ENCODE results near the gene WNT3A. TPM values are rescaled to one million over a fixed set of nuclear protein-coding genes. Genes with fewer than 3 reads are reported as not detected.

WNT3A gene
- total and polyA plus RNA-seq, 2 experiments from 2014 or later, result 0.07 to 0.65 TPM

GRCh38 chr1:228048120-228048519, 41.3 kb downstream of the WNT3A start (continued):
- TF ChIP-seq ZNF462 (CRISPR knock-in tag; IDR thresholded peaks at IDR 0.05) (no peak), JUNB (IDR thresholded peaks at IDR 0.05; ENCODE audit: unreplicated experiment) (no peak), CREB1 (CRISPR knock-in tag; IDR thresholded peaks at IDR 0.05; ENCODE audit: low read depth) (no peak)

GRCh38 chr1:228048659-228049298, 42.0 kb downstream of the WNT3A start:
- H3K36me3 ChIP-seq (ENCODE audit: insufficient read depth), result no peaks in the 10 kb centered on the region
- Mint-ChIP-seq H3K9me3 (no peaks in the 10 kb centered on the region), H3K27ac (no peak overlapping the region), H3K36me3 (ENCODE audit: low read depth) (no peaks in the 10 kb centered on the region), H3K4me1 (peaks cover 4% of the 10 kb centered on the region; the same call in 1 of the 3 replicates), H3K27me3 (ENCODE audit: insufficient read depth, low read depth, poor library complexity) (peaks cover 42% of the 10 kb centered on the region), H3K4me3 (no peak overlapping the region)
- no peaks in the 10 kb centered on the region; the same call in 1 of the 2 replicates for H4K20me1 ChIP-seq (replicated peaks; ENCODE audit: insufficient read depth)
- H3K4me2 ChIP-seq, result no peak overlapping the region
- H3K4me3 ChIP-seq, result no peak overlapping the region
- no peaks in the 10 kb centered on the region for H3K4me1 ChIP-seq (ENCODE audit: insufficient read depth)
- H3K27ac ChIP-seq (ENCODE audit: low read depth), result no peak overlapping the region
- H3K27me3 ChIP-seq (ENCODE audit: insufficient read depth), result peaks cover 47% of the 10 kb centered on the region
- no peaks in the 10 kb centered on the region for H3K9me2 ChIP-seq (ENCODE audit: insufficient read depth)
- H2AFZ ChIP-seq, result no peak overlapping the region
- H3F3A ChIP-seq (replicated peaks; ENCODE audit: low read depth), result no peaks in the 10 kb centered on the region
- DNase-seq (ENCODE audit: low spot score) (no peak), ATAC-seq (no peak)
- H3K79me2 ChIP-seq (replicated peaks; ENCODE audit: insufficient read depth), result no peaks in the 10 kb centered on the region
- TF ChIP-seq CREB1 (CRISPR knock-in tag; IDR thresholded peaks at IDR 0.05; ENCODE audit: low read depth) (no peak), CTCF (conservative IDR thresholded peaks at IDR 0.05; ENCODE audit: low read depth in 2 of 2) (no peak), EZH2 (IDR thresholded peaks at IDR 0.05; ENCODE audit: low read depth, unreplicated experiment) (no peak), ZNF114 (CRISPR knock-in tag; IDR thresholded peaks at IDR 0.05) (no peak), REST (IDR thresholded peaks at IDR 0.05; ENCODE audit: unreplicated experiment) (no peak), ETS1 (IDR thresholded peaks at IDR 0.05) (no peak), NANOG (IDR thresholded peaks at IDR 0.05; ENCODE audit: borderline replicate concordance) (no peak), EZH2phosphoT487 (IDR thresholded peaks at IDR 0.05; ENCODE audit: unreplicated experiment) (no peak), STAT1 (IDR thresholded peaks at IDR 0.05; ENCODE audit: unreplicated experiment) (no peak), ZNF331 (CRISPR knock-in tag; IDR thresholded peaks at IDR 0.05; ENCODE audit: low read depth) (no peak)

All from GM23338 (cell line).